ENCODE data around the gene MBOAT1. TPM values are rescaled to one million over a fixed set of nuclear protein-coding genes. Genes with fewer than 3 reads are reported as not detected.

Gene MBOAT1
- total and polyA plus RNA-seq, 2 of the 13 experiments (the other 11 are each of a cell fraction or from before 2014, with no cell fraction given), result not detected

- TF ChIP-seq LRRFIP1 (CRISPR knock-in tag; conservative IDR thresholded peaks at IDR 0.05) (no peak), ZNF770 (CRISPR knock-in tag; IDR thresholded peaks at IDR 0.05) (no peak), MXD1 (CRISPR knock-in tag; IDR thresholded peaks at IDR 0.05) (no peak), CHD2 (IDR thresholded peaks at IDR 0.05; ENCODE audit: low read depth, low read length) (no peak), NFE2 (CRISPR knock-in tag; IDR thresholded peaks at IDR 0.05) (no peak)
These were observed 101.8 kb downstream of the MBOAT1 start (continued) for GRCh38 chr6:20110478-20110877.

- Histone ChIP-seq H3K4me1 (ENCODE audit: insufficient read depth, low read length) (no peaks in the 10 kb centered on the region), H4K20me1 (ENCODE audit: insufficient read depth, low read length) (no peaks in the 10 kb centered on the region), H3K4me2 (ENCODE audit: low read depth, low read length) (no peak overlapping the region), H3K4me3 (replicated peaks in 1 of 3; ENCODE audit: insufficient read depth in 1 of 3, low read depth in 2 of 3, low read length in 3 of 3) (no peak overlapping the region), H3K27me3 (ENCODE audit: control insufficient read depth in 1 of 2, insufficient read depth in 2 of 2, low read length in 2 of 2) (0 out of 5 replicates have a peak, but pooled peaks cover 0 to 5% of the 10 kb centered on the region in 2 experiments), H3K36me3 (replicated peaks in 1 of 2; ENCODE audit: control insufficient read depth in 1 of 2, insufficient read depth in 2 of 2, low read length in 2 of 2) (no peaks in the 10 kb centered on the region), H3K79me2 (ENCODE audit: insufficient read depth, low read length) (no peaks in the 10 kb centered on the region), H3K9me3 (ENCODE audit: low read length) (no peaks in the 10 kb centered on the region), H2AFZ (ENCODE audit: low read length) (no peak overlapping the region), H3K9ac (ENCODE audit: insufficient read depth, low read depth, low read length) (no peak overlapping the region), H3K27ac (ENCODE audit: extremely low read length, insufficient read depth, low read length) (no peak overlapping the region)
- no peak for ATAC-seq
- POLR2A ChIA-PET, result interaction anchor here (0.7 kb wide), 1 partner anchor 21 kb away, joined by 3 read pairs; no protein-coding TSS in a partner anchor
- no TSS peak for BruUV-seq (replicated peaks)
- intact Hi-C loops (cut with micrococcal nuclease; ENCODE audit: unreplicated experiment) (no loop called here), in situ Hi-C loops (cut with HindIII; ENCODE audit: extremely low pct_ligation_motif_present, low pct_unique_long_range_greater_than_20kb) (no loop called here)
- WGBS (ENCODE audit: low lambda C conversion rate), result 32% methylated on average over 6 of the region's 6 CpGs
- FAIRE-seq, result no peak
- CTCF ChIA-PET (ENCODE audit: low intra/inter-chr PET ratio, low total read pairs), result no interaction called here
- no peak for DNase-seq (ENCODE audit: low spot score)
- no peak for TF ChIP-seq CEBPZ (IDR thresholded peaks at IDR 0.05; ENCODE audit: low read length)
- TF ChIP-seq RNF219 (CRISPR knock-in tag; IDR thresholded peaks at IDR 0.05), result no peak
- TF ChIP-seq ZKSCAN8 (CRISPR knock-in tag; IDR thresholded peaks at IDR 0.05; ENCODE audit: borderline replicate concordance), result no peak
- no peak for TF ChIP-seq MTA1 (CRISPR knock-in tag; IDR thresholded peaks at IDR 0.05; ENCODE audit: borderline replicate concordance)
- TF ChIP-seq ZBTB8A (CRISPR knock-in tag; IDR thresholded peaks at IDR 0.05; ENCODE audit: borderline replicate concordance, low read depth), result no peak
- TF ChIP-seq ATF5 (CRISPR knock-in tag; IDR thresholded peaks at IDR 0.05; ENCODE audit: low read depth), result no peak
These were observed 102.7 kb downstream of the MBOAT1 start for GRCh38 chr6:20109526-20109925.

Measured in HepG2 (cell line).